ENCODE measurements around the gene SLC22A16.

The SLC22A16 gene

DNA sequence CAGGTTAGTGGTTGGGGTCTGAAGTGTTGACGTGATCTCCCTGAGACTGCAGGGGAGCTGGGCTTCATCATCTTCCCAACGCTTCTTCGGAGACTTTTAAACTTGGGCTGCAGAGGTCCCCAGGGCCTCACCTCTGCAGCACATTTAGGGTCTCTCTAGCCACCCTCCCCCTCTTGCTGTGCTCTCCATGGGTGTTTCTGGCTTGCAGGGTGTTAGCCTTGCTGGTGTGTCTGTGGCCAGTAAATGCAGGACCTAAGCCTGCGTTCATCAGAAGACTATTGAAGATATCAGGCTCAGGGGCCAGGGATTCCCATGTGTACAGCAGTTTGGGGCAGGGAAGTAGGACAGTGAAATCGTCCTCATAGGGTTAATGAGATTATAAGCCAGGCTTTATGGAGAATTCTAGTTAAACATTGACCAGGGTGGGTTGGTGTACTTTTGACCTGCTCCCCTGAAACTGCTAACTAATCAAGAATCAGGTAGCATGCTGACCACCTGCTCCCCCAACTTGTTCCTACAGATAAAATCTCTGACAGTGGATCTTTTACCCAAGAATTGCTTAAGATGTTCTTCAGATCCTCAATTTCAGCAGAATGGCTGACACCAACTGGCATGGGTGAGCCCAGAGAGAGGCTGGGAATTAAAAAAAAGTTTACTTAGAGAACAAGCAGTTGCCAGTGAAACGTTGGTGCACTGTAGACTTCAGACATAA lies 57.2 kb downstream of the SLC22A16 start:
- DNase-seq (ENCODE audit: low read depth), result no peak
- TF ChIP-seq, protein P1, sequence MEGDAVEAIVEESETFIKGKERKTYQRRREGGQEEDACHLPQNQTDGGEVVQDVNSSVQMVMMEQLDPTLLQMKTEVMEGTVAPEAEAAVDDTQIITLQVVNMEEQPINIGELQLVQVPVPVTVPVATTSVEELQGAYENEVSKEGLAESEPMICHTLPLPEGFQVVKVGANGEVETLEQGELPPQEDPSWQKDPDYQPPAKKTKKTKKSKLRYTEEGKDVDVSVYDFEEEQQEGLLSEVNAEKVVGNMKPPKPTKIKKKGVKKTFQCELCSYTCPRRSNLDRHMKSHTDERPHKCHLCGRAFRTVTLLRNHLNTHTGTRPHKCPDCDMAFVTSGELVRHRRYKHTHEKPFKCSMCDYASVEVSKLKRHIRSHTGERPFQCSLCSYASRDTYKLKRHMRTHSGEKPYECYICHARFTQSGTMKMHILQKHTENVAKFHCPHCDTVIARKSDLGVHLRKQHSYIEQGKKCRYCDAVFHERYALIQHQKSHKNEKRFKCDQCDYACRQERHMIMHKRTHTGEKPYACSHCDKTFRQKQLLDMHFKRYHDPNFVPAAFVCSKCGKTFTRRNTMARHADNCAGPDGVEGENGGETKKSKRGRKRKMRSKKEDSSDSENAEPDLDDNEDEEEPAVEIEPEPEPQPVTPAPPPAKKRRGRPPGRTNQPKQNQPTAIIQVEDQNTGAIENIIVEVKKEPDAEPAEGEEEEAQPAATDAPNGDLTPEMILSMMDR (conservative IDR thresholded peaks at IDR 0.05; ENCODE audit: low read depth, low read length), result no peak
- H3K4me3 ChIP-seq (ENCODE audit: low read depth, low read length), result no peak overlapping the region

DNA sequence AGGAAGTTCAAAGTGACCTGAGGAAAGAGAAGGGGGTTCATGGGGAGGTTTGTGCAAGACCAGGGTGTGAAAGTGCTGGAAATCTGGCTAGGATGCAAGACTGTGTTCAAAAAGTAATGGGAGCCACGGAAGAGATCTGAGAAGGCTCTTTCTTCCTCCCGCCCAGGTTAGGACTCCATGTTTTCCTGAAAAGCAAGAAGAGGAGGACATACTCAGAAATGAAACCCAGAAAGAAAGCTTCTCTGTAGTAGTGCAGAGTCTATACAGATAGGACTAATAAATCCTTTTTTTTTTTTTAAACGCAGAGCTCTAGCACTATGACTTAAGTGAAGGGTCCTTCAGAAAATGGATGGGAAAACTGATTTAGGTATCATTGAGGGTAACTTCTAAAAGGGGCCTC lies 57.8 kb downstream of the SLC22A16 start:
- TF ChIP-seq, protein P1 (conservative IDR thresholded peaks at IDR 0.05; ENCODE audit: low read depth, low read length), result no peak
- no peak for DNase-seq (ENCODE audit: low read depth)
- no peak overlapping the region for H3K4me3 ChIP-seq (ENCODE audit: low read depth, low read length)

DNA sequence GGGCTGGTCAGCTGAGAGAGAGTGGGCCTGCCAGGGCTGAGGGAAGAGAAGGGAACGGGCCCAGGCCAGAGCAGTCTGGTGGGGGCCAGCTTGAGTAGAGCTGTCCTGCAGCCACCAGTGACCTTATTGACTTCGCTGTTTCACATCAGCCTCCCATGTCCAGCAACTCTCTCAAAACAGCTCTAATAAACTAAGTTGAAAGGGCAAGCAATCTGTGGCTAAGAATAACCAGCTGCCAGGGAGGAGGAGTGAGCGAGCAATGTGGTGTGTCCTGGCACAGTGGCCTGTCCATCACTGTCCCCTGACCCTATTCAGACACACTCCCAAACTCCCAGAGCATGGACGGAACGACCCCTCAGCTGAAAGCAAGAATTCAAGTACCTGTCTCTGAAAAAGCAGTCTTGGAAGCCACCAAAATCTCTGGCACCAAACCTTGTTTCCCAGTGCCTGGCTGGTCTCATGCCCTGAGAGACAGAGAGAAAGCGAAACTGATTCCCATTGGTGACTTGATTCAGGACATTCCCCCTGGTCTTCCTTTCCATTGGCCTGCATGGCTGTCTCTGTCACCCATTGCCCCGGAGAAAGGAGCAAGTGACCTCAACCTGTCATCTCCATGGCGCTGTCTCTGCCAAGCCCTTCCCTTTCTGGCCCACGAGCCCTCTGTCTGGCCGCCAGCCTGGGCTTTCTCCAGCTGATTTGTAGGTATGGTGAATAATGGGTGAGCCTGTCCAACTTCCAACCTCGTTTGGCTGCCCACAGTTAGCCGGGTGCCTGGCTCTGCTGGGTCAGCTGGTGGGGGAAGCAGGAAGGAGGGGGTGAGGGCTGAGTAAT lies 61.1 kb downstream of the SLC22A16 start, which contains the start of gene DDO:
DDO (minus strand) TSS at position 490 of the 831 bp plus-strand sequence. CDS start 2,113 bp downstream, outside the sequence.
- TF ChIP-seq, protein P1 (conservative IDR thresholded peaks at IDR 0.05; ENCODE audit: low read depth, low read length), result no peak
- no peak for DNase-seq (ENCODE audit: low read depth)
- H3K4me3 ChIP-seq (ENCODE audit: low read depth, low read length), result no peak within 1 kb of the TSS

DNA sequence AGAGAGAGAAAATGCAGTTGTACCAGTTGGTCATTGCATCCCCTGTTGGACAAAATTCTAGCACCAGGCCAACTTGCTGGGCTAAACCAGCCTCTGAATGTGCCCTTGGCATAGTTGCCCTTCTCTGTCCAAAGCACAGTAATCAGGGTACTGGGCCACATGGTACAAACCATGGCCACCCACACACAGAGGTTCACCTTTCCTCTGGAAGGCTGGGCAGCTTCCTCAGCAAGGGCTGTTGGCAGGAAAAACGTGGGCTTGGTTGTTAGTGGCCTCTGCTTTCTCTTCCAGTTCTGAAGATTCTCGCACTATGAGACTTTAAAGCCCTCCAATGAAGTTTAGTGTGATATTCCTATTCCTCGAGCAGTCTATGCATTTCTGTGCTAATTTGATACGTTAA lies 61.7 kb downstream of the SLC22A16 start:
- no peak overlapping the region for H3K4me3 ChIP-seq (ENCODE audit: low read depth, low read length)
- TF ChIP-seq, protein P1 (conservative IDR thresholded peaks at IDR 0.05; ENCODE audit: low read depth, low read length), result no peak
- DNase-seq (ENCODE audit: low read depth), result no peak

DNA sequence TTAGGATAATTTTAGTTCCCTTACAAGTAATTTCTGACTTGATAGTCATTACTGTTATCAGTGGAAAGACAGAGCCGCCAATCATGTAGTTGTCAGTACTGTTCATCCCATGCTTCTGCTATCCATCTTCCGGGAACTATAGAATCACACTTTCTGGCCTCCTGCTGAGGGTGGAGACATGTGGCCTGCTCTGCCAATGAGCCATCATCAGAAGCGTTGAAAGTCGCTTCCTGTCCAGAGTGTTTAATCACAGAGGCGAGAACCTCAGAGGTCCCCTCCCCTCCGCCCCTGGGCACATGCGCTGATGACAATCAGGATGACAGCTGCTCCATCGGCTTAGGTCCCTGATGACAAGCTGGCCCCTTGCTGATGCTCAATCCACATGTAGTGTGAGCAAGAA lies 64.1 kb downstream of the SLC22A16 start:
- TF ChIP-seq, protein P1 (conservative IDR thresholded peaks at IDR 0.05; ENCODE audit: low read depth, low read length), result no peak
- DNase-seq (ENCODE audit: low read depth), result no peak
- no peak overlapping the region for H3K4me3 ChIP-seq (ENCODE audit: low read depth, low read length)

DNA sequence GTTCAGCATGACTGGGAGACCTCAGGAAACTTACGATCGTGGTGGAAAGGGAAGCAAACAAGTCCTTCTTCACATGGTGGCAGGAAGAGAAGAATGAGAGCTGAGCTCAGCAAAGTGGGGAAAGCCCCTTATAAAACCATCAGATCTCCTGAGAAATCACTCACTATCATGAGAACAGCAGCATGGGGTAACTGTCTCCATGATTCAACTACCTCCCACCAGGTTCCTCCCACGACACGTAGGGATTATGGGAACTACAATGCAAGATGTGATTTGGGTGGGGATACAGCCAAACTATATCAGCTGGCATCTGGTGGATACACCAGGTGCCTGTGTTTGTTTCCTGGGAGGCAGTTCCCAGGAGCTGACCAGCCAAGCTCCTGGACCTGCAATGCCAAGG lies 65.9 kb downstream of the SLC22A16 start:
- no peak for DNase-seq (ENCODE audit: low read depth)
- no peak overlapping the region for H3K4me3 ChIP-seq (ENCODE audit: low read depth, low read length)
- TF ChIP-seq, protein P1 (conservative IDR thresholded peaks at IDR 0.05; ENCODE audit: low read depth, low read length), result no peak

Data from choroid plexus epithelial cell (primary cell).